ENCODE results near the gene KIAA0513.

KIAA0513 gene

DNA sequence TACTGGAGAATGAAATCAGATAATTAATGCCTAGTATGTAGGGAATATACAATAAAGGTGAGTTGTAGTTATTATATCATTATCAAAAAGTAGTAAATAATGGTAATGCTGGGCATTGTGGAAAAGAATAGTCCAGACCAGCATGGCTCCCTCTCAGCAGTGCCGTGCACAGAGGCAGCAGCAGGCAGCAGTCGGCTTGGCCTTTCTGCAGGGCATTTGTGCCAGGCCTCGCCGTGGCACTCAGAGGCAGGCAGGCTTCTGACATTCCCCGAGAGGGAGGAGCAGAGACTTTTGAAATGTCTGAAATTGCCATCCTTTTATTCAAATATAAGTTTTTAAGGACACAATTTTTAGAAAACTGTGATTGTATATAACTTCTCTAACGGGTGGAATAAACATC, 15.0 kb downstream of the KIAA0513 start:
- DNase-seq (ENCODE audit: low read depth): no peak
- no peak overlapping the region for H3K4me3 ChIP-seq (ENCODE audit: low read depth, low read length)
- TF ChIP-seq, protein P1, sequence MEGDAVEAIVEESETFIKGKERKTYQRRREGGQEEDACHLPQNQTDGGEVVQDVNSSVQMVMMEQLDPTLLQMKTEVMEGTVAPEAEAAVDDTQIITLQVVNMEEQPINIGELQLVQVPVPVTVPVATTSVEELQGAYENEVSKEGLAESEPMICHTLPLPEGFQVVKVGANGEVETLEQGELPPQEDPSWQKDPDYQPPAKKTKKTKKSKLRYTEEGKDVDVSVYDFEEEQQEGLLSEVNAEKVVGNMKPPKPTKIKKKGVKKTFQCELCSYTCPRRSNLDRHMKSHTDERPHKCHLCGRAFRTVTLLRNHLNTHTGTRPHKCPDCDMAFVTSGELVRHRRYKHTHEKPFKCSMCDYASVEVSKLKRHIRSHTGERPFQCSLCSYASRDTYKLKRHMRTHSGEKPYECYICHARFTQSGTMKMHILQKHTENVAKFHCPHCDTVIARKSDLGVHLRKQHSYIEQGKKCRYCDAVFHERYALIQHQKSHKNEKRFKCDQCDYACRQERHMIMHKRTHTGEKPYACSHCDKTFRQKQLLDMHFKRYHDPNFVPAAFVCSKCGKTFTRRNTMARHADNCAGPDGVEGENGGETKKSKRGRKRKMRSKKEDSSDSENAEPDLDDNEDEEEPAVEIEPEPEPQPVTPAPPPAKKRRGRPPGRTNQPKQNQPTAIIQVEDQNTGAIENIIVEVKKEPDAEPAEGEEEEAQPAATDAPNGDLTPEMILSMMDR (conservative IDR thresholded peaks at IDR 0.05; ENCODE audit: low read depth, low read length): no peak

DNA sequence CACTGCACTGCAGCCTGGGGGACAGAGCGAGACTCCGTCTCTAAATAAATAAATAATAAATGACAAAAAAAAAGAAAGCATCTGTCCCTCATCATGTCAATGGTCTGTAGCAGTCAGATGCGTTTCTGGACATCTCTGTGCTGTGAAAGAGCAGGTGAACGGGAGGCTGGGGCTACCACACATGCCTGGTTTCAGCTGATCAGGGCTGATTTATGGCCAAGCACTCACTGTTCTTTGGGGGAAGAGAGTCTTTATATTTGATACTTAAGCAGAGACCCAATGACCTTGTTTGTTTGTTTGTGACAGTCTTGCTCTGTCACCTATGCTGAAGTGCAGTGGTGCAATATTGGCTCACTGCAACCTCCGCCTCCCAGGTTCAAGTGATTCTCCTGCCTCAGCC, 17.5 kb downstream of the KIAA0513 start:
- TF ChIP-seq, protein P1 (conservative IDR thresholded peaks at IDR 0.05; ENCODE audit: low read depth, low read length): no peak
- H3K4me3 ChIP-seq (ENCODE audit: low read depth, low read length): no peak overlapping the region
- DNase-seq (ENCODE audit: low read depth): no peak

DNA sequence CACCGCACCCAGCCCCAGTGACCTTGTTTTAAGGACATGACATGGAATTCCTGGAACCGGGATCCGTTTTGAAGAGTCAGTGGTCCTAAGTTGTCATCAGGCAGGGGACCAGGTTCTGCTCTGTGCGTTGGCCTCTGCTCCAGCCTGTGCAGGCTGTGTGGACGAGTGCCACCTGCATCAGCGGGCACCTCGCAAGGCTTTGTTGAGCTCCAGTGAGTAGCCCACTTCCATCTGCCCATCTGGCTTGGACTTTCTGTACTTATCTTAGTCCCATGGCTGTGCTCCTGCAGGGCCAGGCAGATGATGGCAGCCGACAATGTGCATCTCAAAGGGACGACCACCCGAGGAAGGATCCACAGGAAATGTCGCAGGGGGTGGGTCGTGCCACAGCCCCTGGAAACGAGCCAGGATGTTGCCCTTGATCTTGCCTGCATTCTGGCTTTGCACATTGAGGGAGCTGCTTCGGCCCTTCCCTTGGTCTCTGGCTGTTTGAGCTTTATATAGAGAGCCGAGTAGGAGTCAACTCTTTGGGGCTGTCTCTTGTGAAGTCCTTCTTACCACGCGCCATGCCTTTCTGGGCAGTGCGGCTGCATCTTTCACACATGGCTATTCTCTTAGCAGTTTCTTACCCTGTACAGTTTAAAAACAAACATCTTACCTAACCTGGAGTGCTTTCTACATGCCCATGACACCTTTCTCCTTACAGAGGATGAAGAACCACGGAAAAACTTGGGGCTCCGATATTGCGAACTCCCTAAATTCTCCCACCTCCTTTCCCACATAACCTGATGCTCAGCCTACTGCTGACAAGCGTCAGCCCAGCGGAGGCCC, 18.3 kb downstream of the KIAA0513 start:
- H3K4me3 ChIP-seq (ENCODE audit: low read depth, low read length): no peak overlapping the region
- TF ChIP-seq, protein P1 (conservative IDR thresholded peaks at IDR 0.05; ENCODE audit: low read depth, low read length): no peak
- DNase-seq (ENCODE audit: low read depth): no peak

GRCh38 chr16:85046472-85046916, 18.9 kb downstream of the KIAA0513 start:
- DNase-seq (ENCODE audit: low read depth): no peak
- TF ChIP-seq, protein P1 (conservative IDR thresholded peaks at IDR 0.05; ENCODE audit: low read depth, low read length): no peak
- H3K4me3 ChIP-seq (ENCODE audit: low read depth, low read length): no peak overlapping the region

DNA sequence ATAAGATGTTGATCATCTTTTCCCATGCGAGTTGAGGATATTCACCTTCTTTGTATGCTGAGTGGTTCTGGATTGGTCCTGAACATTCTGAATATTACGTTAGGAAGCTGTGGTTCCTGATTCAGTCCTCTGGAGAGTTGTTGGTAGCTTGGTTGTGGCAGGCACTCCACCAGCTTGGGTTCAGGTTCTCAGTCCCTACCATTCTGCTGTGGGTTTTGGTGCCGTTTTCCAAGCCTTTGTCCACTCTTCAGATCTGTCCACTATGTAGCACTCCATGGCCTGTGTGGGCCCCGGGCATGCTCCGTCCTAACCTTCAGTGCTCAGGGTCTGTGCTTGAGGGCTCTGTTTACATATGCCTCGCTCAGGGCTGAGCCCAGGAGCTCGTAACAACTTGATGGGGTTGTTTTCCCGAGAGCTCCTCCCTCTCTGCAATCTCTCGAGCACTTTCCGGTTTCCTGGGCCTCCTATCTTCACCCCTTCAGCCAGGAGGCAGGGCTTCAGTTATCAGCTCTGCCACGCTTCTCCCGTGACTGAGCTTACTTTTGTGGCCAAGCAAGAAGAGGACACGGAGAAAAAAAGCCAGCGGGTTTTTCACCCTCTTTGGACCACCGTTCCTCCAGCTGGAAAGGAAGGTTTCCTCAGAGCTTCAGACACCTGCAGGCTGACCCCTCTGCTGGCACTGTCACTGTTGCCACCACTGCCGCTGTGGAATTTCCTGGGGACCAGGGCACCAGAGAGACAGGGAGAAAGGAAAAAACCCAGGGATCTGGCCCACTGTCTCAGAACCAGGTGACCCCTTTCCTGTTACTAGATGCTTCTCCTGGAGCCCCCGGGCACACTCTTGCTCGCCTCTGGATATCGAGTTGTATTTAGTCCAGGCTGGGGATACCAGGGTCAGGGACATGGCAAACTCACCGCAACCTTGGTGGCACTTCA, 19.6 kb downstream of the KIAA0513 start:
- DNase-seq (ENCODE audit: low read depth): no peak
- TF ChIP-seq, protein P1 (conservative IDR thresholded peaks at IDR 0.05; ENCODE audit: low read depth, low read length): no peak
- H3K4me3 ChIP-seq (ENCODE audit: low read depth, low read length): no peak overlapping the region

GRCh38 chr16:85047867-85048455, 20.4 kb downstream of the KIAA0513 start:
- TF ChIP-seq, protein P1 (conservative IDR thresholded peaks at IDR 0.05; ENCODE audit: low read depth, low read length): no peak
- H3K4me3 ChIP-seq (ENCODE audit: low read depth, low read length): no peak overlapping the region
- no peak for DNase-seq (ENCODE audit: low read depth)

Data from choroid plexus epithelial cell (primary cell).